Measurements from ENCODE around the gene S100A16. TPM values are rescaled to one million over a fixed set of nuclear protein-coding genes. Genes with fewer than 3 reads are reported as not detected.
A peak's percentile ranks its signal among the peaks of the same experiment; 100 is the strongest.
"Not testable (repeated sequence)": the region's sequence is repeated elsewhere in the genome, so short reads cannot be mapped to it uniquely, and the experiment has no call there.

The S100A16 gene
- polyA plus RNA-seq, 6 donors from 2014 or later = not detected

- no peaks in the 10 kb centered on the region for H3K36me3 Mint-ChIP-seq
- H3K4me3 Mint-ChIP-seq = peak overlapping the region in 1 of 8 donors; percentile 51
- peaks cover 25 to 30% (median 29%) of the 10 kb centered on the region in 3 donors for H3K4me1 Mint-ChIP-seq
- H3K27me3 Mint-ChIP-seq = peaks cover 0 to 27% (median 22%) of the 10 kb centered on the region in 3 donors
- no peak for ATAC-seq (ENCODE audit: low read depth in 2 of 2)
- no peaks in the 10 kb centered on the region for H3K9me3 Mint-ChIP-seq
- peak overlapping the region in 2 of 6 donors; percentile 49 to 61 for H3K27ac Mint-ChIP-seq
- DNase-seq = no peak
Observed at GRCh38 chr1:153567621-153568366, 45.1 kb downstream of the S100A16 start.

- Mint-ChIP-seq H3K36me3 (no peaks in the 10 kb centered on the region), H3K4me3 (peak overlapping the region in 2 of 8 donors; percentile 34 to 36), H3K4me1 (peaks cover 20 to 26% (median 24%) of the 10 kb centered on the region in 3 donors), H3K27ac (peak overlapping the region in 3 of 6 donors; percentile 68 to 79 (median 74)), H3K27me3 (peaks cover 0 to 24% (median 17%) of the 10 kb centered on the region in 3 donors), H3K9me3 (no peaks in the 10 kb centered on the region)
- no peak for DNase-seq
- ATAC-seq (ENCODE audit: low read depth in 2 of 2) = peak; percentile 21 to 22
Observed at GRCh38 chr1:153566414-153567371, 46.2 kb downstream of the S100A16 start.

GRCh38 chr1:153565529-153566374 lies 47.2 kb downstream of the S100A16 start, which contains the start of gene S100A2:
Gene S100A2 (minus strand): TSS chr1:153565844. CDS start chr1:153563877, 1,967 bp downstream.
- no peaks in the 10 kb centered on the region for H3K9me3 Mint-ChIP-seq
- ATAC-seq (ENCODE audit: low read depth in 2 of 2) (peak; percentile 70 to 75), DNase-seq (no peak)
- H3K27ac Mint-ChIP-seq = peak within 1 kb of the TSS; percentile 72 to 94 (median 81)
- H3K36me3 Mint-ChIP-seq = no peaks in the 10 kb centered on the region
- peaks cover 20 to 26% (median 24%) of the 10 kb centered on the region in 3 donors for H3K4me1 Mint-ChIP-seq
- peaks cover 0 to 16% (median 11%) of the 10 kb centered on the region in 3 donors for H3K27me3 Mint-ChIP-seq
- peak within 1 kb of the TSS in 3 of 8 donors; percentile 19 to 61 (median 36) for H3K4me3 Mint-ChIP-seq

GRCh38 chr1:153563991-153564390 lies 48.9 kb downstream of the S100A16 start:
- H3K27ac Mint-ChIP-seq = no peak overlapping the region
- no peak for DNase-seq
- H3K9me3 Mint-ChIP-seq = no peaks in the 10 kb centered on the region

GRCh38 chr1:153563483-153563901 lies 49.4 kb downstream of the S100A16 start:
- Mint-ChIP-seq H3K36me3 (no peaks in the 10 kb centered on the region), H3K27ac (no peak overlapping the region), H3K27me3 (no peaks in the 10 kb centered on the region), H3K9me3 (no peaks in the 10 kb centered on the region), H3K4me3 (no peak overlapping the region), H3K4me1 (peaks cover 17 to 22% (median 21%) of the 10 kb centered on the region in 3 donors)
- DNase-seq (no peak), ATAC-seq (ENCODE audit: low read depth in 2 of 2) (no peak)

More at GRCh38 chr1:153563991-153564390, 48.9 kb downstream of the S100A16 start:
- Mint-ChIP-seq H3K27me3 (no peaks in the 10 kb centered on the region), H3K36me3 (no peaks in the 10 kb centered on the region), H3K4me1 (peaks cover 20 to 26% (median 24%) of the 10 kb centered on the region in 3 donors), H3K4me3 (no peak overlapping the region)
- no peak for ATAC-seq (ENCODE audit: low read depth in 2 of 2)

GRCh38 chr1:153562021-153562420 lies 50.9 kb downstream of the S100A16 start:
- peaks cover 12 to 19% (median 13%) of the 10 kb centered on the region in 3 donors for H3K4me1 Mint-ChIP-seq
- not testable (repeated sequence) for H3K9me3 Mint-ChIP-seq; DNase-seq; H3K27ac Mint-ChIP-seq; H3K36me3 Mint-ChIP-seq; ATAC-seq (ENCODE audit: low read depth in 2 of 2); H3K27me3 Mint-ChIP-seq; H3K4me3 Mint-ChIP-seq

DNA sequence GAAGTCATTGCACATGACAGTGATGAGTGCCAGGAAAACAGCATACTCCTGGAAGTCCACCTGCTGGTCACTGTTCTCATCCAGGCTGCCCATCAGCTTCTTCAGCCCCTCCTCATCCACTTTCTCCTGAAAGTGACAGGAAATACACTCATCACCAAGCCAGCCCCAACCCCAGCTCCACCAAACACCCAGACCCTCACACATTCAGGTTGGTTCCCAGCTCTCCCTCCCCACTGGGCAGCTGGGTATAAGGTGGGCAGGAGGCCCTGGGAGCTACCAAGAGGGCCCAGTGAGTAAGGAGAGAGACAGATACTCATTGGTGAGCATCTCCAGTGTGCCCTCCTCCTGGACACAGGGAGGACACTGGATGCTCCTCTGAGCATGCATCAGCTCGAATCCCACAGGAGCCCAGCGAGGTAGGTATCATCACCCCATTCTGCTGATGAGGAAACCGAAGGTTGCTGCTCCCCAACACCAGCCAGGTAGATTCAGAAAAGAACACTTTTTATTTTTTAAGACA lies 51.4 kb downstream of the S100A16 start:
- no peak for ATAC-seq (ENCODE audit: low read depth in 2 of 2)
- H3K27ac Mint-ChIP-seq = no peak overlapping the region
- H3K27me3 Mint-ChIP-seq = no peaks in the 10 kb centered on the region
- H3K36me3 Mint-ChIP-seq = no peaks in the 10 kb centered on the region
- DNase-seq = no peak
- no peak overlapping the region for H3K4me3 Mint-ChIP-seq
- H3K4me1 Mint-ChIP-seq = peaks cover 8 to 15% (median 9%) of the 10 kb centered on the region in 3 donors
- no peaks in the 10 kb centered on the region for H3K9me3 Mint-ChIP-seq

DNA sequence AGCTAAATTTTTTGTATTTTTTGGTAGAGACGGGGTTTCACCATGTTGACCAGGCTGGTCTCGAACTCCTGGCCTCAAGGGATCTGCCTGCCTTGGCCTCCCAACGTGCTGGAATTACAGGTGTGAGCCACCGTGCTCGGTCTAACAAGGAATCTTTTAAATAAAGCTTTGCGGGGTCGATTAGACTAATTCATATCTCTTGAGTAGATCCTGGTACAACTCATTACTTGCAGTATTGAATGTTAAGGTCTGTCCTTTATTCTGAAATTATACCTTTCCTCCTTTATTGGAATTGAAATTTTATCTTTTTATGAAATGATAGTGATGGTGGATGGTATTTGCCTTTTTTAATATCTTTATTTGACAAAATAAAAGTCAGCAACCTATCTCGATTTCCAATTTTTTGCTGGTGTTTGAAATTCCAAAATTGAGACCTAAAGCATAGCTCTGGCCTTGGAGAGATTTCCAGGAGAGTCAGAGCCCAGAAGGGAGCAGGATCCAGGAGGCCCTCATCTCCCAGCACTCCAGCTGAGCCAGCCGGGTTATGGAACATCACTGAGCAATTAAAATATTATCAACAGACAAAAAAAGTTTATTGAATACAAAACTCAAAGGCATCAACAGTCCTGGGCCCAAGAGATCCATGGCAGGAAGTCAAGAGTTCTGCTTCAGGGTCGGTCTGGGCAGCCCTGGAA lies 52.0 kb downstream of the S100A16 start:
- no peak overlapping the region for H3K27ac Mint-ChIP-seq
- DNase-seq (no peak), ATAC-seq (ENCODE audit: low read depth in 2 of 2) (no peak)
- H3K9me3 Mint-ChIP-seq = no peaks in the 10 kb centered on the region
- no peaks in the 10 kb centered on the region for H3K36me3 Mint-ChIP-seq
- peaks cover 3 to 9% (median 4%) of the 10 kb centered on the region in 3 donors for H3K4me1 Mint-ChIP-seq
- H3K4me3 Mint-ChIP-seq = no peak overlapping the region
- H3K27me3 Mint-ChIP-seq = no peaks in the 10 kb centered on the region

- Mint-ChIP-seq H3K4me1 (peaks cover 0 to 2% (median 0%) of the 10 kb centered on the region in 3 donors), H3K27me3 (no peaks in the 10 kb centered on the region), H3K9me3 (no peaks in the 10 kb centered on the region), H3K27ac (no peak overlapping the region), H3K4me3 (no peak overlapping the region), H3K36me3 (no peaks in the 10 kb centered on the region)
- ATAC-seq (ENCODE audit: low read depth in 2 of 2) (no peak), DNase-seq (no peak)
Observed at GRCh38 chr1:153560241-153560640, 52.7 kb downstream of the S100A16 start.

GRCh38 chr1:153557877-153558276 lies 55.1 kb downstream of the S100A16 start:
- DNase-seq = no peak
- Mint-ChIP-seq H3K4me3 (no peak overlapping the region), H3K4me1 (peaks cover 0 to 4% (median 0%) of the 10 kb centered on the region in 3 donors), H3K36me3 (no peaks in the 10 kb centered on the region), H3K9me3 (no peaks in the 10 kb centered on the region), H3K27ac (no peak overlapping the region), H3K27me3 (peaks cover 0 to 3% (median 0%) of the 10 kb centered on the region in 3 donors)
- ATAC-seq (ENCODE audit: low read depth in 2 of 2) = no peak
